AG10803 (cell line): ENCODE data around the gene ZC3H8.

Source experiments
- DNase-seq: peaks from one replicate; pipeline ENCODE4 v3.0.0; 2010; ENCODE audit warnings: low read depth
- H3K4me3 ChIP-seq: 2 replicates; pipeline ENCODE4 v1.5.1; 2011; ENCODE audit warnings: mild to moderate bottlenecking, low read length, control low read depth
- CTCF ChIP-seq: conservative IDR thresholded peaks from 2 replicates; pipeline ENCODE4 v1.5.1; 2011; ENCODE audit warnings: mild to moderate bottlenecking, low read length, control low read depth, inconsistent platforms

ZC3H8 gene

GRCh38 chr2:112254466-112255240 is at the start of gene ZC3H8:
Gene ZC3H8 (minus strand): TSS chr2:112255042. CDS start chr2:112254981, 61 bp downstream.
- peak within 1 kb of the TSS; percentile 76 for H3K4me3 ChIP-seq
- DNase-seq = peak; percentile 76
- no peak for TF ChIP-seq CTCF

GRCh38 chr2:112304298-112304941 is 49.6 kb upstream of the ZC3H8 start:
- no peak for TF ChIP-seq CTCF
- DNase-seq = no peak
- no peak overlapping the region for H3K4me3 ChIP-seq

GRCh38 chr2:112301973-112302372 is 47.1 kb upstream of the ZC3H8 start:
- no peak overlapping the region for H3K4me3 ChIP-seq
- no peak for DNase-seq
- no peak for TF ChIP-seq CTCF

GRCh38 chr2:112301171-112301584 is 46.3 kb upstream of the ZC3H8 start:
- H3K4me3 ChIP-seq = no peak overlapping the region
- peak; percentile 25 for DNase-seq
- no peak for TF ChIP-seq CTCF

GRCh38 chr2:112296407-112296806 is 41.6 kb upstream of the ZC3H8 start:
- no peak for TF ChIP-seq CTCF
- DNase-seq = no peak
- H3K4me3 ChIP-seq = no peak overlapping the region

GRCh38 chr2:112295407-112296078 is 40.7 kb upstream of the ZC3H8 start:
- H3K4me3 ChIP-seq = no peak overlapping the region
- DNase-seq = peak; percentile 32
- no peak for TF ChIP-seq CTCF
